HepG2 (cell line): ENCODE measurements around the gene GRIK5. TPM values are rescaled to one million over a fixed set of nuclear protein-coding genes. Genes with fewer than 3 reads are reported as not detected.
A peak's percentile ranks its signal among the peaks of the same experiment; 100 is the strongest.

Source experiments
- BHLHE40 ChIP-seq: IDR thresholded peaks from 2 replicates; pipeline ENCODE4 v1.6.1; 2011; ENCODE audit warnings: low read length, improper control_type of control experiment
- CREB1 ChIP-seq, 2 experiments: fragments of 450-650 bp in 1 of 2; IDR thresholded peaks; 2 replicates each; pipeline ENCODE4 v1.6.1; 2016 to 2017; ENCODE audit warnings: control low read depth in 1 of 2, mild to moderate bottlenecking in 1 of 2, missing compliant biosample characterization in 1 of 2, missing genetic modification characterization in 1 of 2
- ETV5 ChIP-seq: IDR thresholded peaks from 2 replicates; pipeline ENCODE4 v1.6.1; 2018; ENCODE audit warnings: missing biosample characterization, missing genetic modification reagents, inconsistent platforms, borderline replicate concordance
- FOXJ3 ChIP-seq: sonication (generic); formaldehyde crosslinking; IDR thresholded peaks from 2 replicates; pipeline ENCODE4 v1.4.0; 2020; ENCODE audit warnings: missing genetic modification reagents, mild to moderate bottlenecking, borderline replicate concordance
- FOXK1 ChIP-seq: sonication (generic); formaldehyde crosslinking; IDR thresholded peaks from 2 replicates; pipeline ENCODE4 v1.4.0; 2020; ENCODE audit warnings: low read depth, missing genetic modification reagents, borderline replicate concordance
- GABPA ChIP-seq, 2 experiments: IDR thresholded peaks; 2 replicates each; pipeline ENCODE4 v1.6.1; 2011 to 2016; ENCODE audit warnings: low read depth in 2 of 2, low read length in 1 of 2, missing biosample characterization in 1 of 2, missing genetic modification characterization in 1 of 2
- LCORL ChIP-seq, 2 experiments: fragments of 450-650 bp in 1 of 2; sonication (generic) in 1 of 2; formaldehyde crosslinking in 1 of 2; IDR thresholded peaks; 2 replicates each; pipeline versions ENCODE4 v1.5.0 to v1.6.1; 2017 to 2020; ENCODE audit warnings: antibody characterized with exemption in 1 of 2, missing genetic modification reagents in 1 of 2
- MXI1 ChIP-seq: IDR thresholded peaks from 3 replicates; pipeline ENCODE4 v1.6.1; 2012; ENCODE audit warnings: low read depth, low read length, inconsistent platforms, borderline replicate concordance
- NR2C2 ChIP-seq: sonication (generic); formaldehyde crosslinking; IDR thresholded peaks from 2 replicates; pipeline ENCODE4 v1.4.0; 2020; ENCODE audit warnings: missing genetic modification reagents, mild to moderate bottlenecking, moderate library complexity, borderline replicate concordance
- YY1 ChIP-seq: IDR thresholded peaks from 2 replicates; pipeline ENCODE4 v1.6.1; 2011; ENCODE audit warnings: low read length, low read depth, moderate library complexity, mild to moderate bottlenecking; ENCODE audit not compliant: insufficient read depth, insufficient replicate concordance
- ZNF143 ChIP-seq: sonication (generic); formaldehyde crosslinking; IDR thresholded peaks from 2 replicates; pipeline ENCODE4 v1.4.0; 2020; ENCODE audit warnings: missing genetic modification reagents
- ZNF335 ChIP-seq: sonication (generic); formaldehyde crosslinking; IDR thresholded peaks from 2 replicates; pipeline ENCODE4 v1.4.0; 2020; ENCODE audit warnings: missing genetic modification reagents
- polyA plus RNA-seq, 8 experiments: library from polyadenylated mRNA; depleted of rRNA in 3 of 8; stranded (reverse) in 7 of 8; unstranded in 1 of 8; fragments of >200 nt; fragmentation: Illumina TruSeq in 4 of 8; extraction: Trizol in 4 of 8; gene quantifications; 2 replicates each; pipeline versions ENCODE4 v1.2.1 to v1.2.3, GENCODE V29; 2011 to 2016; ENCODE audit warnings: low read depth in 4 of 8, missing spikeins in 1 of 8, mixed read lengths in 1 of 8; ENCODE audit not compliant: insufficient read depth in 1 of 8
- total RNA-seq, 5 experiments: library from RNA; depleted of rRNA; stranded (reverse); fragments of >200 nt; fragmentation: Illumina TruSeq; extraction: Trizol; gene quantifications; 2 replicates each; pipeline ENCODE4 v1.2.3, GENCODE V29; 2016; ENCODE audit warnings: low read depth in 1 of 5
- TF ChIP-seq, protein P1 (sequence below): IDR thresholded peaks from 2 replicates; pipeline ENCODE4 v1.6.1; 2016; ENCODE audit warnings: missing biosample characterization, missing genetic modification reagents, low read depth
- TF ChIP-seq, protein P2 (sequence below): sonication (generic); formaldehyde crosslinking; IDR thresholded peaks from 2 replicates; pipeline ENCODE4 v1.9.0; 2022; ENCODE audit warnings: missing genetic modification reagents, mild to moderate bottlenecking, borderline replicate concordance
- TF ChIP-seq, protein P3 (sequence below): sonication (generic); formaldehyde crosslinking; IDR thresholded peaks from 2 replicates; pipeline ENCODE4 v1.4.0; 2020; ENCODE audit warnings: mild to moderate bottlenecking, missing genetic modification reagents, borderline replicate concordance
- TF ChIP-seq, protein P4 (sequence below): sonication (generic); formaldehyde crosslinking; IDR thresholded peaks from 2 replicates; pipeline ENCODE4 v1.4.0; 2020; ENCODE audit warnings: mild to moderate bottlenecking, low read depth, missing genetic modification reagents

Gene GRIK5
- total and polyA plus RNA-seq, 2 of the 13 experiments (the other 11 are each of a cell fraction or from before 2014, with no cell fraction given): not detected

DNA sequence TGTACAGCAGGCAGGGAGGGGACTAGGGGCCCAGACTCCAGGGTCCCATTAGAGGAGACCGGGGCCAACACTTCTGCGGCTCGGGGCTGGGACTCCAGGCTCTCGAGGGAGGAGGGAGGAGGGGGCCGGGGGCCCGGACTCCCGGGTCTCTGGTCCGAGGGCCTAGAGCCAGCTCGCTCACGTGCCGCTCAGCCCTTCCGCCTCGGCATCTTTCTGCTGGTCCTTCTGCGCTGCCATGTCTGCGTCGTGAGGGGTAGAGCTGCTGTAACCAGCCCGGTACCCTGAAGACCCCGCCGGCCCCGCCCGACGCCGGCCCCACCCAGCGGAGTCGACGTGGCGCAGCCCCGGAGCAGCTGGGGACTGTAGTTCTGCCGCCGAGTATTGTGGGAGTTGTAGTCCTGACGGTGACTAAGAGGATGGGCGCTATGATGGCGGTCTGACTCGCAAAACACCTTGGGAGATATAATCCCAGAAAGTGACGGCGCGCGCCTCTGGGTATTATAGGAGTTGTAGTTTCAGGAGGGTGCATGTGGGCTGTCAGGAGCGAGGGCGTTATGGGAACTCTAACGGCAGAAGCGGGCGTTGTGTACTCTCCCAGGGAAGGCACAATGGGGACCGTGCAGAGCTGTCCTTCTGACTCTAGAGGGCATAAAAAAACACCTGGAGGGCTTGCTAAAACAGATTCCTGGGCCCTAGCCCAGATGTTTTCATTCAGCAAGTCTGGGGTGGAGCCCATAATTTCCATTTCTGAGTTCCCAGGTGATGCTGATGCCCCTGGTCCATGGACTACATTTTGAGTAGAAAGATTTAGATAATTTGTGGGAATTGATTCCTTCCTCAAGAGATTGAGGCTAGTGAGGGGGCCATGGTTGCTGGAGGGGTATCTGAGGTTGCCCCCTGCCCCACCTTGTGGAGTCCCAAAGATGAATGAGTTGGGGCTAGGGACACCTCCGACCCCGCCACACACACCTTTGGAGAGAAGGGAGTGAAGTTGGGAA, 110.7 kb downstream of the GRIK5 start, which contains the start of gene RABAC1 (continued):
- TF ChIP-seq, protein P1, sequence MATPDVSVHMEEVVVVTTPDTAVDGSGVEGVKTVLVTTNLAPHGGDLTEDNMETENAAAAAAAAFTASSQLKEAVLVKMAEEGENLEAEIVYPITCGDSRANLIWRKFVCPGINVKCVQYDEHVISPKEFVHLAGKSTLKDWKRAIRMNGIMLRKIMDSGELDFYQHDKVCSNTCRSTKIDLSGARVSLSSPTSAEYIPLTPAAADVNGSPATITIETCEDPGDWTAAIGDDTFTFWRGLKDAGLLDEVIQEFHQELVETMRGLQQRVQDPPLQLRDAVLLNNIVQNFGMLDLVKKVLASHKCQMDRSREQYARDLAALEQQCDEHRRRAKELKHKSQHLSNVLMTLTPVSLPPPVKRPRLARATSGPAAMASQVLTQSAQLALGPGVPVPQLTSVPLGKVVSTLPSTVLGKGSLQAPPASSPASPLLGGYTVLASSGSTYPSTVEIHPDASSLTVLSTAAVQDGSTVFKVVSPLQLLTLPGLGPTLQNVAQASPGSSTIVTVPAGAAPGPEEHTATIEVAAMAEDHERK (CRISPR knock-in tag): peak; percentile 96
- TF ChIP-seq, protein P2, sequence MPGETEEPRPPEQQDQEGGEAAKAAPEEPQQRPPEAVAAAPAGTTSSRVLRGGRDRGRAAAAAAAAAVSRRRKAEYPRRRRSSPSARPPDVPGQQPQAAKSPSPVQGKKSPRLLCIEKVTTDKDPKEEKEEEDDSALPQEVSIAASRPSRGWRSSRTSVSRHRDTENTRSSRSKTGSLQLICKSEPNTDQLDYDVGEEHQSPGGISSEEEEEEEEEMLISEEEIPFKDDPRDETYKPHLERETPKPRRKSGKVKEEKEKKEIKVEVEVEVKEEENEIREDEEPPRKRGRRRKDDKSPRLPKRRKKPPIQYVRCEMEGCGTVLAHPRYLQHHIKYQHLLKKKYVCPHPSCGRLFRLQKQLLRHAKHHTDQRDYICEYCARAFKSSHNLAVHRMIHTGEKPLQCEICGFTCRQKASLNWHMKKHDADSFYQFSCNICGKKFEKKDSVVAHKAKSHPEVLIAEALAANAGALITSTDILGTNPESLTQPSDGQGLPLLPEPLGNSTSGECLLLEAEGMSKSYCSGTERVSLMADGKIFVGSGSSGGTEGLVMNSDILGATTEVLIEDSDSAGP: peak; percentile 35; the same call in 1 of the 2 replicates
- TF ChIP-seq ETV5 (no peak), MXI1 (peak; percentile 35; the same call in 1 of the 3 replicates), FOXK1 (peak; percentile 44; the same call in 1 of the 2 replicates), NR2C2 (peak; percentile 62), LCORL (IDR thresholded peaks at IDR 0.05) (no peak), LCORL (CRISPR knock-in tag; IDR thresholded peaks at IDR 0.05) (peak; percentile 27; the same call in 1 of the 2 replicates), ZNF143 (CRISPR knock-in tag) (peak; percentile 99), GABPA (IDR thresholded peaks at IDR 0.05; ENCODE audit: low read depth, low read length) (peak; percentile 22; the same call in 1 of the 2 replicates), GABPA (CRISPR knock-in tag; IDR thresholded peaks at IDR 0.05; ENCODE audit: low read depth) (peak; percentile 82), ZNF335 (CRISPR knock-in tag) (peak; percentile 88), CREB1 (IDR thresholded peaks at IDR 0.05) (peak; percentile 81), CREB1 (CRISPR knock-in tag; IDR thresholded peaks at IDR 0.05) (peak; percentile 95), YY1 (peak; percentile 93), FOXJ3 (CRISPR knock-in tag) (0 out of 2 replicates have a peak, but pooled peaks have one; percentile 18), BHLHE40 (peak; percentile 58; the same call in 1 of the 2 replicates)
- TF ChIP-seq, protein P3, sequence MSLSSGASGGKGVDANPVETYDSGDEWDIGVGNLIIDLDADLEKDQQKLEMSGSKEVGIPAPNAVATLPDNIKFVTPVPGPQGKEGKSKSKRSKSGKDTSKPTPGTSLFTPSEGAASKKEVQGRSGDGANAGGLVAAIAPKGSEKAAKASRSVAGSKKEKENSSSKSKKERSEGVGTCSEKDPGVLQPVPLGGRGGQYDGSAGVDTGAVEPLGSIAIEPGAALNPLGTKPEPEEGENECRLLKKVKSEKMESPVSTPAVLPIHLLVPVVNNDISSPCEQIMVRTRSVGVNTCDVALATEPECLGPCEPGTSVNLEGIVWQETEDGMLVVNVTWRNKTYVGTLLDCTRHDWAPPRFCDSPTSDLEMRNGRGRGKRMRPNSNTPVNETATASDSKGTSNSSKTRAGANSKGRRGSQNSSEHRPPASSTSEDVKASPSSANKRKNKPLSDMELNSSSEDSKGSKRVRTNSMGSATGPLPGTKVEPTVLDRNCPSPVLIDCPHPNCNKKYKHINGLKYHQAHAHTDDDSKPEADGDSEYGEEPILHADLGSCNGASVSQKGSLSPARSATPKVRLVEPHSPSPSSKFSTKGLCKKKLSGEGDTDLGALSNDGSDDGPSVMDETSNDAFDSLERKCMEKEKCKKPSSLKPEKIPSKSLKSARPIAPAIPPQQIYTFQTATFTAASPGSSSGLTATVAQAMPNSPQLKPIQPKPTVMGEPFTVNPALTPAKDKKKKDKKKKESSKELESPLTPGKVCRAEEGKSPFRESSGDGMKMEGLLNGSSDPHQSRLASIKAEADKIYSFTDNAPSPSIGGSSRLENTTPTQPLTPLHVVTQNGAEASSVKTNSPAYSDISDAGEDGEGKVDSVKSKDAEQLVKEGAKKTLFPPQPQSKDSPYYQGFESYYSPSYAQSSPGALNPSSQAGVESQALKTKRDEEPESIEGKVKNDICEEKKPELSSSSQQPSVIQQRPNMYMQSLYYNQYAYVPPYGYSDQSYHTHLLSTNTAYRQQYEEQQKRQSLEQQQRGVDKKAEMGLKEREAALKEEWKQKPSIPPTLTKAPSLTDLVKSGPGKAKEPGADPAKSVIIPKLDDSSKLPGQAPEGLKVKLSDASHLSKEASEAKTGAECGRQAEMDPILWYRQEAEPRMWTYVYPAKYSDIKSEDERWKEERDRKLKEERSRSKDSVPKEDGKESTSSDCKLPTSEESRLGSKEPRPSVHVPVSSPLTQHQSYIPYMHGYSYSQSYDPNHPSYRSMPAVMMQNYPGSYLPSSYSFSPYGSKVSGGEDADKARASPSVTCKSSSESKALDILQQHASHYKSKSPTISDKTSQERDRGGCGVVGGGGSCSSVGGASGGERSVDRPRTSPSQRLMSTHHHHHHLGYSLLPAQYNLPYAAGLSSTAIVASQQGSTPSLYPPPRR: no peak; the same call in 1 of the 2 replicates
- TF ChIP-seq, protein P4, sequence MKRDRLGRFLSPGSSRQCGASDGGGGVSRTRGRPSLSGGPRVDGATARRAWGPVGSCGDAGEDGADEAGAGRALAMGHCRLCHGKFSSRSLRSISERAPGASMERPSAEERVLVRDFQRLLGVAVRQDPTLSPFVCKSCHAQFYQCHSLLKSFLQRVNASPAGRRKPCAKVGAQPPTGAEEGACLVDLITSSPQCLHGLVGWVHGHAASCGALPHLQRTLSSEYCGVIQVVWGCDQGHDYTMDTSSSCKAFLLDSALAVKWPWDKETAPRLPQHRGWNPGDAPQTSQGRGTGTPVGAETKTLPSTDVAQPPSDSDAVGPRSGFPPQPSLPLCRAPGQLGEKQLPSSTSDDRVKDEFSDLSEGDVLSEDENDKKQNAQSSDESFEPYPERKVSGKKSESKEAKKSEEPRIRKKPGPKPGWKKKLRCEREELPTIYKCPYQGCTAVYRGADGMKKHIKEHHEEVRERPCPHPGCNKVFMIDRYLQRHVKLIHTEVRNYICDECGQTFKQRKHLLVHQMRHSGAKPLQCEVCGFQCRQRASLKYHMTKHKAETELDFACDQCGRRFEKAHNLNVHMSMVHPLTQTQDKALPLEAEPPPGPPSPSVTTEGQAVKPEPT (CRISPR knock-in tag): no peak
